Left renal cortex interstitium (tissue), 4 donors: ENCODE data around the gene UBE3C. TPM values are rescaled to one million over a fixed set of nuclear protein-coding genes. Genes with fewer than 3 reads are reported as not detected.

Source experiments
- DNase-seq, 4 donors: peaks; one replicate each; pipeline ENCODE4 v3.0.0-alpha.2; 2013; ENCODE audit warnings: low read depth in 4 of 4, low spot score in 2 of 4, missing footprints in 1 of 4
- polyA plus RNA-seq, 4 donors: library from polyadenylated mRNA; unstranded; fragments of 120-200 nt; gene quantifications; one replicate each; pipeline ENCODE4 v1.2.1, GENCODE V29; 2013; ENCODE audit not compliant: insufficient read length in 4 of 4

Gene UBE3C
- polyA plus RNA-seq, 4 donors = 36.2 to 45.0 (median 44.2) TPM

DNA sequence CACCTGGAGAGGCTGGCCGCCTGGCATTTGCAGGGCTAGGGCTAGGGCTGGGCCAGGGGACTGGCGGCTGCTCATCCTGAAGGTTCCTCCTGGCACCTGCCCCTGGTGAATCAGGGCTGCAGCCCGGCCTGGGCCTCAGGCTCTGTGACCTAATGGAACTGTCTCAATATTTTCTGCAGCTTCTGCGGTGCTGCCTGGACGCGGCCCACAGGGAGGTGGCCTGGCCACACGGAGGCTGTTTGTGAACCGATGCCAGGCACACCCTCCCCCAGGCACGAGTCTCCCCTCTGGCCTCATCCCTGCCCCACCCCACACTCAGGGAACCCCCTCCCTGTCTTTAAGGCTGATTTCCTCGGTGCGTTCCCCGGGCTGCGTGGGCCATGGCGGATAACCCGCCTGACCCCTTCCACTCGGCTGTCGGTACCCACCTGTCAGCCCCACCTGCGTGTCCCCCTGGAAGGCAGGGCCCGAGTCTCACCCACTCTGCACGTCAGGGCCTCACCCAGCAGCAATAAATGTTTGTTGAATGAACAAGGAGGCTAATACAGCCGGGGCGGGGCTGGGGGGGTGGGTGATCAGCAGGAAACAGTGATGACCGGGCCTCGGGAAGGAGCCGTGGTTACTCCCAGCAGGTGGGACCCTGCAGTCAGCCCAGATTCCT lies 143.5 kb downstream of the UBE3C start:
- DNase-seq = no peak

DNA sequence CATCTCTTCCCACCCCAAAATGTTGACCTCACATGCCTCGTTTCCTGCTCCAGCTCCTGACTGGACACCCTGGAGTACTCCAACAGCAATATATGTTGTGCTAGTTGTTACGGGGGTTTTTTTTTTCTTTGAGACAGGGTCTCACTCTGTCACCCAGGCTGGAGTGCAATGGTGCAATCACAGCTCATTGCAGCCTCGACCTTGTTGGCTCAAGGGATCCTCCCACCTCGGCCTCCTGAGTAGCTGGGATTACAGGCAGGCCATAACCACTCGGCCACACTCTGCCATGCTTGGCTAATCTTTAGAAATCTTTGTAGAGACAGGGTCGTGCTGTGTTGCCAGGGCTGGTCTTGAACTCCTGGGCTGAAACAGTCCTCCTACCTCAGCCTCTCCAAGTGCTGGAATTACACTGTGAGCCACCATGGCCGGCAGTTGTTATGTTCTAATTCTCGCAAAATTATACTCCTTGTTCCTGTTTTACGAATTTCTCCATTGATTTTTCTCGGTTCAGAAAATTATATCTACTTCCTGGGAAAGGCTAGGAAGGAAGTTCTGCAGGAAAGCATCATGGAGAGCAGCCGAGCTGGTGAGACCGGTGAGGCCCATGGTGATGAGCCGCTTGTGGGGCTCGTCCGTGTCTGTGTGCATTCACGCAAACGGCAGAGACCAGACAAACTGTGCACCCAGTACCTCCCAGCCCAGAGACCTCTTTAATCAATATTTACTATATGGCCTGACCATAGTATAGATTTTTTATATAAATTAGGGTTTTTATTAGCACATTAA lies 145.7 kb downstream of the UBE3C start:
- no peak for DNase-seq

DNA sequence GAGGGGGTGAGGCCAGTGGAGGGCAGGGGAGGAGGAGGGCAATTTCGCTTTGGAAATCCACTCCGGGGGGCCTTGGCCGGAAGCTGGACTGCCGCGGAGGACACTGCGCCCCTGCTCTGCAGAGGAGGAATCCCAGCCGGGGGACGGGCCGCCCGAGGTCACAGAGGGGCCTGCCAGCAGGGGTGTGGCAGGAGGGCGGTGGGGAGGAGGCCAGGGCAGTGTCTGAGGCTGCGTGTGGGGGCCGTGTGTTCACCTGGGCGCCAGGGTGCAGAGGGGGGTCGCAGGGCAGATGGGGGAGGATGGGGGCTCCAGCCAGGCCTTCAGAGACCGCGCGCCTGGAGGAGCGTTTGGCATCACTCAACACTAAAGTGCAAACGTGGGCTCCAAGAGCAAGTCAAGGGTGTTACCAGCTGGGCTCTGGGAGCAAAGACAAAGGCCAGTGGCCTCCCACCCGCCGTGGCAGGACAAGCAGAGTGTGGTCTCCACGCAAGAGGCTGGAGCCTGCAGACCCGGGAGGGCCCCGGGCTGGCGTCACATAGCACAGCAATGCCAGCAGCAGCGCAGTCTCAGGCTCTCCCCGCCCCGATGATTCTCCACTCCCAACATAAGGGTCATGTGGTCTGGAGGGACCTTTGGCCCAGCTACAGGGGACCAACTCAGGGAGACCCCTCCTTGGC lies 152.8 kb downstream of the UBE3C start:
- DNase-seq = no peak

DNA sequence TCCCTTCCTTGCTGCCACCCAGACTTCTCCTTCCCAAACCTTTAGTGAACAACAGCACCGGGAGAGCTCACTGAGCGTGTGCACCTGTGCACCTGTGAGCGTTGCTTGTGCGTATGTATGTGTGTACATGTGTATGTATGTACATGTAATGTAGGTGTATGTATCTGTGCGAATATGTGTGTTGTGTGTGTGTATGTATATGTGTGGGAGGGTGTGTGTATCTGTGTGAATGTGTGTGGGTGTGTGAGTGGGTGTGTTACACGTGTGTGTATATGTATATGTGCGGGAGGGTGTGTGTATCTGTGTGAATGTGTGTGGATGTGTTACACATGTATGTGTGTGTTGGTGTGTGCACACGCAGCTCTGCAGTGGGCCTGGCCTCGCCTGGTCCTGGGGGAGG lies 153.5 kb downstream of the UBE3C start:
- no peak for DNase-seq

DNA sequence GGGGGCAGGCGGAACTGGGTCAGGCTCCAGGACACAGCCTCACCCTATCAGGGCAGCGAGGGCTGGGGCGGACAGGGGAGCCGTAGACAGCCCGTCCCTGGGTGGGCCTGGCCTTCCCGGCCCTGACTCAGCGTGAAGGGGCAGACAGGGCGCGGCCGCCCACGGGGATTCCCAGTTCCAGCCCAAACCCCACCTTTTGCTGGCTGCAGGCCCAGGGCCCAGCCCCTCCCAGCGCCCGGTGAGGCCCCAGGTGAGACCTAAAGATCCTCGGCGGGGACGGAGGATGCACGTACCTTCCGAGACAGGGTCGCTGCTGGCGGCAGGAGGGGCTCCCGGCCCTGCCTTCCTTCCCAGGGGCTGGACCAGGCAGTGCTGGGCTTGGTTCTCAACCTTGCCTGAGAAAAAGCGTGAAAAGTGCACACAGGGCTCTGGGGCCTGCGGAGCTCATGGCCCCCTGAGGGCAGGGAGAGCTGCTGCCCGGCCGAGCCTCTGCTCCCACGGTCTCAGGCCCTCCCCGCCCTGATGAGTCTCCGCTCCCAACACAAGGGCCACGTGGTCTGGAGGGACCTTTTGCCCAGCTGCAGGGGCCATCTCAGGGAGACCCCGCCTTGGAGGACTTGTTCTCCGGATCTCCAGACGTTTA lies 154.2 kb downstream of the UBE3C start:
- DNase-seq = no peak

DNA sequence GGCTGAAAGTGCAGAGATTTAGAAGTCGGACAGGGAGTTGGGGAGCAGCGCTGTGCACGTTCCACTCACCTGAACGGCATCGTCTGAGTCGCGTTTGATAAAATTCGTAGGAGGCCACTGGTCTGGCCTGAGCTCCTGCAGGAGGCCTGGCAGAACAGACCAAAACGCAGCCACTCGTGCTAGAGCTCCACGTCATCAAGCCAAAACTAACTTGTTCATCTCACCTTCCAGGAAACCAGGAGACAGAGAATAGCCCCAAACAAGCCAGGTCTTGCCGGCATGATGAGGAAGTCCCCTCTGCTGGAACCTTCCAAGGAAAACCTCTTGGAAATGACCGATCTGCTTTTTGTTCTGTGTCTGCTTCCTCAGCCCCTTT lies 154.7 kb downstream of the UBE3C start:
- DNase-seq = no peak

DNA sequence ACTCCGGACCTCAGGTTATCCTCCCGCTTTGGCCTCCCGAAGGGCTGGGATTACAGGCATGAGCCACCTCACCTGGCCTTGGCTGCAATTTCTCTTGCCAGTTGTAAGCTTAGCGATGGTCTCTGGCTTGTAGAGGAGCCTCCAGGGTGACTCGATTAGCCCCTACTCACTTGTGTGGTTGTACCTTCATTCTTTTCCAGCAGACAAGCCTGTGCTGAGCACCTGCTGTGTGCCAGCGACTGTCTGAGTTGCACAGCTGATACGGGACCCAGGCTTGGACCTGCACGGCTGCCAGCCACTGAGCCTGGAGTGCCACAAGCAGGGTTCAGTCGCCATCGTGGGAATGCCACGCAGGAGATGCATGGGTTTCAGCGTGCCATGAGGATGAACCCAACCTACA lies 156.0 kb downstream of the UBE3C start:
- DNase-seq = no peak

DNA sequence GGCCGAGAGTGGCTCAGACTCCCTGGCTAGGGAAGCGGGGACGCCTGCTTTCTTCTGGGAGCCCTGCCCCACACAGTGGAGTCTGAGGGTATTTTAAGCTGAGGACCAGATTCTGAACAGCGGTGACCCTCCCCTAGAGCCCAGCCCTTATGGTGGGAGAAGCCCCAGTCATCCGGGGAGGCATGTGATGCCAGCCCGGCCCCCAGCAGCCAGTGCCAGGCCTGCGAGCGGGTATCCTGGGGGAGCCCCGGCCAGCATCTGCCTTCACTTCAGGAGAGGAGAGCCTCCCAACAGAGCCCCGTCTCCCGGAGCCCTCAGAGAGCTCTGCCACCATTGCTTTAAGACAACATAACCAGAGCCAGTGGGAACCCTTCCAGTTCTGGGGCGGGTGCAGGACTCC lies 156.6 kb downstream of the UBE3C start:
- no peak for DNase-seq

DNA sequence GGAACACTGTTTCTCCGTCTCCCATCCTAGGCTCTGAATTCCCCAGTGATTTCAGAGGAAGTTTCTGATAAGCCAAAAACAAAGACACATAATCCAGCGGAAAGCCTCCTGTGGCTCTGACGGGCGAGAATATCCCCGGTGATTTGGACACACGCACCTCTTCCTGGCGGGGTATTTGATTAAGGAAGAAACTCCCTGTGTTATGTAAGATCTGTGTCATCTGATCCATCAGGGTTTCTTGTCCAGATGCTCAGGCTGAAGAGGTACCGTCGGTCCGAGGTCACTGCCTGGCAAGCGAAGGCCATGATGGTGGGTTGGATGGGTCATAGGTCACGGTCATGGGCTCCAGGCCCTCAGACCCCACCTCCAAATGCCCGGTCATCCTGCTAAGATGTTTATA lies 158.5 kb downstream of the UBE3C start:
- no peak for DNase-seq

DNA sequence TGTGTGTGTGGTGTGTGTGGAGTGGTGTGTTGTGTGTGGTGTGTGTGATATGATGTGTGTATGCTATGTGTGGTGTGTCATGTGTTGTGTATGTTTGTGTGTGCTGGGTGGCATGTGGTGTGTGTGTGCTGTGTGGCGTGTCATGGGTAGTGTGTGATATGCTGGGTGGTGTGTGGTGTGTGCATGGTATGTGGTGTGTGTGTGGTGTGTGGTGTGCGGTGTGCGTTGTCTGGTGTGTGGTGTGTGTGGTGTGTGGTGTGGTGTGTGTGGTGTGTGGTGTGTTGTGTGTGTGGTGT lies 160.5 kb downstream of the UBE3C start:
- no peak for DNase-seq

DNA sequence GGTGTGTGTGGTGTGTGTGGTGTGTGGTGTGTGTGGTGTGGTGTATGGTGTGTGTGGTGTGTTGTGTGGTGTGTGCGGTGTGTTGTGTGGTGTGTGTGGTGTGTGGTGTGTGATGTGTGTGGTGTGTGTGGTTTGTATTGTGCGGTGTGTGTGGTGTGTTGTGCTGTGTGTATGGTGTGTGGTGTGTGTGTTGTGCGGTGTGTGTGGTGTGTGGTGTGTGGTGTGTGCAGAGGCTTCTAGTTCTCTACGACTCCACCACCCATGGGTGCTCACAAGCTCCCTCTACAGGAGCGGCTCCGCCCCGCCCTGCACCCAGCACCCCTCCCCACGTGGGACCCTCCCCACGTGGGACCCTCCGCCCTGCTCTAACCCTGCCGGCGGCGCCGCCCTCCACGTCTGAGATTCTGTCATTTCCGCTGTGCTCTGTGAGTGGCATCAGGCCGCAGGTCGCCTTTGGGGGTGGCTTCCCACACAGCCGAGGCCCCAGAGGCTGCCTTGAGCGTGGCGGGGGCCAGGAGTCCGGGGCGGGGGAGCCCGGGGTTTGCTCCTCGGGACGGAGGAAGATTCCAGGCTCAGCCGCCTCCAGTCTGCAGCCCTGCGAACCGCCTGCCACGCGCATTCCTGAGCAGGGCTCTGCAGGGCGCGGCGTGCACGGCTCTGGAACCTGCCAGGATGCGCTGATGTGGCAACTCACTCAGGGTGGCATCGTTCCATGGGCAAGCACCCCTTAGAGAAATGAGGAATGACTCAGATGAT lies 161.1 kb downstream of the UBE3C start:
- DNase-seq = no peak

DNA sequence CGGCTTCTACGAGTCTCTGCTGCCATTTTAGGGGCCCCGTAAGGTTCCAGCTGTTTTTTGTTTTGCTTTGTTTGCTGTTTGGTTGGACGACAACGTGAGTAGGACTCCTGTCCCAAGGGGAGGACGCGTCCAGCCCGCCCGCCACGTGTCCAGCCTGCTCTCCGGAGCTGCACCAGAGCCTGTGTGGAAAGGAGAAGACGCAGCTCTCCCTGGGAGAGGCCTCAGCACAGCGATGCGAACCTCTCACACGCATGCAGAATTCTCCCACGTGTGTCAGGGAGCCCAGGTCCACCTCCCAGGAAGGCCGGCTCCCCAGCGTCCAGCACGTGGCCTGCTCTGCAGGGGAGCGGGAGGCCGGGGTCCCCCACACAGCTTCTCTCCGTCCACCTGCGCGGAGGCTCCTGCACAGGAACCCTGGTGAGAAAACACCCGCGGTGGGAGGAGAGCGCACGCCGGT lies 161.7 kb downstream of the UBE3C start:
- DNase-seq = no peak

DNA sequence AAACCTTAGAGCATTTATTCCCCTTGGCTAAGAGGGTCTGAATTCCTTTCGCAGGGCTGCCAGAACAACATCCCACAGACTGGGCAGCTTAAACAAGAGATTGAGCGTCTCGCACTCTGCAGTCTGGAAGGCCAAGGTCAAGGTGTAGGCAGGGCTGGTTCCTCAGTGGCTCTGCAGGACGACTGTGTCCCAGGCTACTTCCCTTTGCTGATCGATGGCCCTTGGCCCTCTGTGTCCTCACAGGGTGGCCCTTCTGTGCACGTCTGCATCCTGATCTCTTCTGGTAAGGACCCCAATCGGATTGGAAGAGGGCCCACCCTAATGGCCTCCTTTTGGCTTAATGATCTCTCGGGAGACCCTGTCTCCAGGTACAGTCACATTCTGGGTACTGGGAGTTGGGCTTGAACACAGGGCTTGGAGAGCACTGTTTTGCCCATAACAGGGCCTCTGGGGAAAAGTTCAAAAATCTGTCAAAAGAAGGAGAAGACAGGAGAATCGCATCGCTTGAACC lies 162.9 kb downstream of the UBE3C start:
- no peak for DNase-seq

DNA sequence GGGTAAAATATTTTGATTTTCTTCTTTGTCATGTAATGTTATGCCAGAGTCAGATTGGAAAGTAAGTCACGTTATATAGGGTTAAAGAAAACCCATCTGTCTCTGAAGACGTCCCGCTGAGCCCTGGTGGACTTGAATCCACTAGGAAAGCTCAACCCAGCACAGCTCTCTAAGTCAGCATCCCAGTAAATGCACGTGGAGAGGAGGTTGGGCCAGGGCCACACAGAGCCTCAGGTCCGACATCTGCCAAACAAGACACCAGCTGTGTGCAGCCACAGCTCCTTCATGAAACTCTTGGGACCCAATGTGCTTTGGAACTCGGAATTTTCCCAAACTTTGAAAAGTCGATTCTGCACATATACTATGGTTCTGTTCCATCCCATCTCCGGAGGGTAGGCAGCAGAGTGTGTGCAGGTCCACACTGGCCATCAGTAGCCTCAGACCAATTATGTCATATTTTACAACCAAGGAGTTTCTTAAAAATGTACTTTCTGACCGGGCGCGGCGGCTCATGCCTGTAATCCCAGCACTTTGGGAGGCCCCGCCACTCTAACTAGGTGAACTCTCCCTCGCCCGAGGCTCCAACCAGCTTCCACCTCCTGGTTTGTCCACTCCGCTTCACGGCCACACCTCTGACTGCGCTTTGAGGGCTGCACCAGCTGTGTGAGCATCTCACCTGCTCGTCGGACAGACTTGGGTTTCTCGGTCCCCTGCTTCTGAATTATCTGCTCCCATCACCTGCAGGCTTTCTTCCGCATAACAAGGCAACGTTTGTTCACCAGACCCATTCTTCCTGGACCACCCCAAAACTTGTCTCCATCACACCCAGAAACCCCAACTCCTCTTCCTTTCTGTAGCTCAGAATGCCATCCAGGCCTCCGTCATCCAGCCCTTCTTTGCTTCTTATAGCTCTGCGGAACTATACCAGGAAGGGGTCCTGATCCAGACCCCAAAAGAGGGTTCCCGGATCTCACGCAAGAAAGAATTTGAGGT lies 168.4 kb downstream of the UBE3C start:
- no peak for DNase-seq

DNA sequence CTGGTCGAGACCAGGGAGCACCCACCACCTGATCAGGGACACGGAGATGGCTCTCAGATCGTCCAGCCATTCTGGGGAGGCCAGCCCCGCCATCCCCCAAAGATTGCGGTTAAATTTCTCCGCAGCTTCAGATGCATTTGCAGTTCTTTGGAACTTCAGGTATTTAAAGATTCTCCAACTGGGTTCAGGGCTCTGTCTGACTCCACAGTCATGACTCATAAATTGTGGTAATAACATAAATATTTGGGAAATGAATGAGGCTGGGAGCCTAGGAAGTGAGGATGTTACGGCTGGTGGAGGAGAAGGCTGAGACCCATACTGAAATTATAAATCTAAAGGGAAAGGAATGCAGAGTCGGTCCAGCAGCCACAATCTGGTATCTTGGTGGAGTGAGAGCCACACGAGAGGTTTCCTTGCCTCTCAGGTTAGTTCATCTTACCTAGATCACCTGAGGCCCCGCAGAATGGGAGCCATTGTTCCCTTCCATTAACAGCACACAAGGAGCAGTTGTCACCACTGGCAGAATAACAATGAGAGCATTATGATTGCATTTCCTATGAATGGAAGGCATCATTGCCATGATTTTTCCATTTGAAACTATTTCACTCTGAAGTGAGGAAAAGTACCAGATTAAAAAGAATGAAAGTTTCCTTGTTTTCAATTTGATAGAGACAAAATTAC lies 171.4 kb downstream of the UBE3C start:
- DNase-seq = no peak

DNA sequence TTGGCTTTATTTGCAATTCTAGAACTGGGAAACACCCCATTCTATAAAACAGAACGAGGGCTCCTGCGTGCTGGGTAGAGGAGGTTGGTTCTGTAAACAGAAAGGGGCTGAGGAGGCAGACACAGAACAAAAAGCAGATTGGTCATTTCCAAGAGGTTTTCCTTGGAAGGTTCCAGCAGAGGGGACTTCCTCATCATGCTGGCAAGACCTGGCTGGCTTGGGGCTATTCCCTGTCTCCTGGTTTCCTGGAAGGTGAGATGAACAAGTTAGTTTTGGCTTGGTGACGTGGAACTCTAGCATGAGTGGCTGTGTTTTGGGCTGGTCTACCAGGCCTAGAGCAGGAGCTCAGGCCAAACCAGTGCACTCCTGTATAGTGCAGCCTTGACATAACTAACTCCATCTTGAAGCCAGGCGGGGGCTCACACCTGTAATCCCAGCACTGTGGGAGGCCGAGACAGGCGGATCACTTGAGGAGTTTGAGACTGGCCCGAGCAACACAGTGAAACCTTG lies 172.0 kb downstream of the UBE3C start:
- no peak for DNase-seq

DNA sequence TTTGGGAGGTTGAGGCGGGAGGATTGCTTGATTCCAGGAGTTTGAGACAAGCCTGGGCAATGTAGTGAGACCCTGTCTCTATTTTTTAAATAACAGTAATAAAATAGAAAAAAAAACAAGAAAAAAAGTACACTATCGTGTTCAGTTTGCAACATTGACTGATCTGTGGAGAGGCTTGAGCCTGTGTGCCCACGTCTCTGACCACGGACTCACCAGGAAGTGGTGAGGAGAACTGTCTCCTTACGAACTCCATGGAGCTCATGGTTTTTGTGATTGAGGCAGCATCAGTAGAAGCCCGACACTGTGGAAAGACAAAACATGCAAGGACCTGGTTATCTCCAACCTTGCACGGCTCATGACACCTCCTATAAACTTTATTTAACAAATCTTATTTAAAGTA lies 174.2 kb downstream of the UBE3C start:
- no peak for DNase-seq

DNA sequence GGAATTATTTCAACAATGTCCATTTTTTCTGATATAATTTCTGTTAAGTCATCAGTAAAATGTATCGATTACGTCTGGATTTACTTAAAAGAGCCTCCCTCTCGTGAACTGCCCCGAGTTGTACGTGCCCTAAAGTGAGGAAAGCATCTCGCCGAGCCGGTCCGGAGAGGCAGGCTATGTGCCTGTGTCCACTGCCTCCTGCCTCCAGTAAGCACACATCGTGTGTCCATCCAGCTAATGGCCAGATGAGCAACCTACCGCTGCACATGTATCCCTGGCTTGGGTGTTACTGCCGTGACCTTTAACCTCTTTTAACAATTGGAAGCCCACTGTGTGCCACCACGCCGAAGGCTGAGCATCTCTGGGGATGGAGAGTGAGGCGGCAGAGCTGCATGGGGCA lies 174.9 kb downstream of the UBE3C start:
- DNase-seq = no peak
